Activated CD4-positive, CD25-positive, alpha-beta regulatory T cell treated with anti-CD3 and anti-CD28 coated beads, Interleukin-2, amount 50 U/mL, for 24 hours (primary cell): Measurements from ENCODE around the gene CEP85.
A peak's percentile ranks its signal among the peaks of the same experiment; 100 is the strongest.

Experiments used
- ATAC-seq, 2 donors: fragments of 150-1000 bp; cut with Tn5 transposase; one replicate each; pipeline ENCODE4 v1.10.0; 2021; ENCODE audit warnings: mild to moderate bottlenecking in 1 of 2, moderate library complexity in 1 of 2

Gene CEP85

GRCh38 chr1:26317612-26318337 lies 83.8 kb downstream of the CEP85 start, which contains the start of gene CD52:
Gene CD52, plus strand, starts transcription at chr1:26317958. Its CDS starts 60 bp downstream, at chr1:26318018.
- ATAC-seq = peak; percentile 58 to 66

- peak; percentile 15 to 30 for ATAC-seq
Measured at GRCh38 chr1:26318338-26319064, 84.5 kb downstream of the CEP85 start.

GRCh38 chr1:26320896-26321295 lies 86.9 kb downstream of the CEP85 start:
- peak in 1 of 2 donors; percentile 1 for ATAC-seq

GRCh38 chr1:26321315-26322041 lies 87.5 kb downstream of the CEP85 start:
- ATAC-seq = peak; percentile 77 to 84

GRCh38 chr1:26322042-26322331 lies 88.0 kb downstream of the CEP85 start:
- ATAC-seq = no peak

- no peak for ATAC-seq
Measured at GRCh38 chr1:26323382-26323781, 89.4 kb downstream of the CEP85 start.

GRCh38 chr1:26324550-26324949 lies 90.5 kb downstream of the CEP85 start:
- no peak for ATAC-seq

- ATAC-seq = no peak
Measured at GRCh38 chr1:26327956-26328362, 94.0 kb downstream of the CEP85 start.
